ENCODE results near the gene LIN28A. TPM values are rescaled to one million over a fixed set of nuclear protein-coding genes. Genes with fewer than 3 reads are reported as not detected.

Gene LIN28A
- total RNA-seq, 1 donor from 2014 or later = 80.2 TPM

GRCh38 chr1:26411624-26412074 lies 1.0 kb downstream of the LIN28A start:
- peak; percentile 23 for DNase-seq (ENCODE audit: low spot score, unreplicated experiment)
- TF ChIP-seq CTCF (IDR thresholded peaks at IDR 0.05; ENCODE audit: unreplicated experiment) = no peak
- H3K4me3 Mint-ChIP-seq (ENCODE audit: low read depth) = peak overlapping the region; percentile 76
- H3K4me1 Mint-ChIP-seq (ENCODE audit: low read depth) = peaks cover 35% of the 10 kb centered on the region
- peaks cover 5% of the 10 kb centered on the region for H3K36me3 Mint-ChIP-seq (ENCODE audit: insufficient read depth)
- no peaks in the 10 kb centered on the region for H3K9me3 Mint-ChIP-seq (ENCODE audit: low read depth)
- no peaks in the 10 kb centered on the region for H3K27me3 Mint-ChIP-seq
- H3K27ac Mint-ChIP-seq = peak overlapping the region; percentile 87

GRCh38 chr1:26412180-26412840 lies 1.7 kb downstream of the LIN28A start:
- H3K27ac Mint-ChIP-seq = peak overlapping the region; percentile 87
- H3K36me3 Mint-ChIP-seq (ENCODE audit: insufficient read depth) = peaks cover 5% of the 10 kb centered on the region
- H3K27me3 Mint-ChIP-seq = no peaks in the 10 kb centered on the region
- peaks cover 39% of the 10 kb centered on the region for H3K4me1 Mint-ChIP-seq (ENCODE audit: low read depth)
- DNase-seq (ENCODE audit: low spot score, unreplicated experiment) = no peak
- peak overlapping the region; percentile 76 for H3K4me3 Mint-ChIP-seq (ENCODE audit: low read depth)
- TF ChIP-seq CTCF (IDR thresholded peaks at IDR 0.05; ENCODE audit: unreplicated experiment) = no peak
- H3K9me3 Mint-ChIP-seq (ENCODE audit: low read depth) = no peaks in the 10 kb centered on the region

GRCh38 chr1:26413031-26413430 lies 2.4 kb downstream of the LIN28A start:
- H3K36me3 Mint-ChIP-seq (ENCODE audit: insufficient read depth) = peaks cover 5% of the 10 kb centered on the region

GRCh38 chr1:26417111-26417759 lies 6.6 kb downstream of the LIN28A start:
- Mint-ChIP-seq H3K9me3 (ENCODE audit: low read depth) (no peaks in the 10 kb centered on the region), H3K27ac (peak overlapping the region; percentile 93), H3K4me1 (ENCODE audit: low read depth) (peaks cover 51% of the 10 kb centered on the region), H3K27me3 (no peaks in the 10 kb centered on the region), H3K36me3 (ENCODE audit: insufficient read depth) (peaks cover 5% of the 10 kb centered on the region), H3K4me3 (ENCODE audit: low read depth) (peak overlapping the region; percentile 21)
- DNase-seq (ENCODE audit: low spot score, unreplicated experiment) = peak; percentile 87
- TF ChIP-seq CTCF (IDR thresholded peaks at IDR 0.05; ENCODE audit: unreplicated experiment) = peak; percentile 97

More at GRCh38 chr1:26413031-26413430, 2.4 kb downstream of the LIN28A start:
- Mint-ChIP-seq H3K27ac (no peak overlapping the region), H3K27me3 (no peaks in the 10 kb centered on the region), H3K9me3 (ENCODE audit: low read depth) (no peaks in the 10 kb centered on the region), H3K4me3 (ENCODE audit: low read depth) (peak overlapping the region; percentile 31), H3K4me1 (ENCODE audit: low read depth) (peaks cover 45% of the 10 kb centered on the region)
- no peak for TF ChIP-seq CTCF (IDR thresholded peaks at IDR 0.05; ENCODE audit: unreplicated experiment)
- DNase-seq (ENCODE audit: low spot score, unreplicated experiment) = no peak

GRCh38 chr1:26418865-26419349 lies 8.3 kb downstream of the LIN28A start:
- DNase-seq (ENCODE audit: low spot score, unreplicated experiment) = peak; percentile 22
- Mint-ChIP-seq H3K27ac (peak overlapping the region; percentile 93), H3K4me1 (ENCODE audit: low read depth) (peaks cover 42% of the 10 kb centered on the region), H3K36me3 (ENCODE audit: insufficient read depth) (peaks cover 4% of the 10 kb centered on the region), H3K27me3 (no peaks in the 10 kb centered on the region), H3K9me3 (ENCODE audit: low read depth) (no peaks in the 10 kb centered on the region), H3K4me3 (ENCODE audit: low read depth) (peak overlapping the region; percentile 48)
- TF ChIP-seq CTCF (IDR thresholded peaks at IDR 0.05; ENCODE audit: unreplicated experiment) = no peak
